Fibroblast of mammary gland (primary cell): ENCODE results near the gene PRKCH.
"Not testable (repeated sequence)": the region's sequence is repeated elsewhere in the genome, so short reads cannot be mapped to it uniquely, and the experiment has no call there.

Experiments used
- DNase-seq: peaks from one replicate; pipeline ENCODE4 v3.0.0-alpha.2; 2010; ENCODE audit warnings: low read depth
- H3K4me3 ChIP-seq: 2 replicates; pipeline ENCODE4 v1.5.1; 2011; ENCODE audit warnings: low read depth, mild to moderate bottlenecking, low read length, moderate library complexity; ENCODE audit not compliant: control insufficient read depth
- CTCF ChIP-seq: conservative IDR thresholded peaks from 2 replicates; pipeline ENCODE4 v1.5.1; 2011; ENCODE audit warnings: low read depth, low read length, inconsistent platforms; ENCODE audit not compliant: control insufficient read depth, insufficient read depth

PRKCH gene

DNA sequence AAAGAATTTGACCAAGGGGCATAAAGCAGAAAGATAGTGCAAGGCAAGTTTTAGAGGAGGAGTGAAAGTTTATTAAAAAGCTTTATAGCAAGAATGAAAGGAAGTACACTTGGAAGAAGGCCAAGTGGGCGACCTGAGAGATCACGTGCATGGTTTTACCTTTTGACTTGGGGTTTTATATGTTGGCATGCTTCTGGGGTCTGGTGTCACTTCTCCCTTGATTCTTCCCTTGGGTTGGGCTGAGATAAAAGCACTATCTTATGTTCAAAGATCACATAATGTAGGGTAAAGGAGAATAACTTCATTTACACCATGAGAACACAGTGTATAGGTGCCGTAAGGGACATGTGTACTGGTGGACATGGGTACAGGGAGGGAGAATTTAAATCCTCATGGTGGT lies 22.6 kb upstream of the PRKCH start:
- DNase-seq: no peak
- no peak overlapping the region for H3K4me3 ChIP-seq
- no peak for TF ChIP-seq CTCF

- TF ChIP-seq CTCF: no peak
- no peak overlapping the region for H3K4me3 ChIP-seq
- no peak for DNase-seq
These were observed 21.2 kb upstream of the PRKCH start for GRCh38 chr14:61300209-61300608.

DNA sequence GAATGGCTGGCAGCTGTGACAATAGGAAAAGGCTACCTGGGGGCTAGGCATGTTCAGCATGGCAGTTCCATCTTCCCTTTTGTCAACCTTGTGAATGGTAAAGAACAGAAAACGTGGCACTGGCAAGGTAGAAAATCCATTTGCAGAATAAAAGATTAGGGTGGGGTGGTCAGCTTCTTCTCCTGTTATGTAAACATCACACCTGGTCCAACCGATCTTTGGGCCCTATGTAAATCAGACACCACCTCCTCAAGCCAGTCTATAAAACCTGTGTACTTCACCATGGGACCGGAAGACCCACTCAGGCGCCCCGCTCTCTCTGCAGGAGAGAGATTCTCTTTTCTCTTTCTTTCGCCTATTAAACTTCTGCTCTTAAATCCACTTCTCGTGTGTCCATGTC lies 20.6 kb upstream of the PRKCH start:
- TF ChIP-seq CTCF: no peak
- no peak for DNase-seq
- H3K4me3 ChIP-seq: no peak overlapping the region

GRCh38 chr14:61304688-61305087 lies 16.7 kb upstream of the PRKCH start:
- no peak for DNase-seq
- no peak overlapping the region for H3K4me3 ChIP-seq
- TF ChIP-seq CTCF: no peak

DNA sequence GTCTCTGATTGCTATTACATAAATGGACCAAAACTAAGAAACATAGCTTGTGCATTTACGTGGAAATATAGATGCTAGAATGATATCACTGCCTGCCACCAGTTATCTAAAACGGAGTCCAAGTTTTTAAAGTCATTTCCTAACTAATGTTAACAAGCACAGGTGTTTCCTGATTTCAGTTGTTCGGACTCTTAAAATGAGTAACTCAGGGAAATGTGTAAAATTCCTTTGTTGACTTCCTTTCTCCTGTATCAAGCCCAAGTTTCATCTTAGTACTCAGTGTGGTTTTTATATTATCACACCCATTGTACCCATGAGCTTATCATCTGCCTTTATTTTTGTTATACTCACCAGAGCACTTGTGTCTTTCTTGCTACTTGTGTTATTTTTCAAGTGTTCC lies 13.2 kb upstream of the PRKCH start:
- no peak overlapping the region for H3K4me3 ChIP-seq
- TF ChIP-seq CTCF: no peak
- no peak for DNase-seq

GRCh38 chr14:61308701-61309100 lies 12.7 kb upstream of the PRKCH start:
- DNase-seq, H3K4me3 ChIP-seq: not testable (repeated sequence)

GRCh38 chr14:61315313-61315712 lies 6.1 kb upstream of the PRKCH start:
- H3K4me3 ChIP-seq: no peak overlapping the region
- no peak for TF ChIP-seq CTCF
- DNase-seq: no peak
